D341Med (cell line): ENCODE measurements around the gene AQR.
"Not testable (repeated sequence)": the region's sequence is repeated elsewhere in the genome, so short reads cannot be mapped to it uniquely, and the experiment has no call there.

Source experiments
- DNase-seq: peaks from one replicate; pipeline ENCODE4 v3.0.0; 2012; ENCODE audit warnings: low spot score

AQR gene

GRCh38 chr15:34969340-34970097 is at the start of gene AQR:
Gene AQR, minus strand, starts transcription at chr15:34969742. Its CDS starts 129 bp downstream, at chr15:34969613.
- DNase-seq = peak; percentile 93

- DNase-seq = no peak
These were observed 44.7 kb upstream of the AQR start for GRCh38 chr15:35014241-35014640.

GRCh38 chr15:35013370-35013769 is 43.8 kb upstream of the AQR start:
- no peak for DNase-seq

- no peak for DNase-seq
These were observed 37.9 kb upstream of the AQR start for GRCh38 chr15:35007397-35007796.

- DNase-seq = no peak
These were observed 36.4 kb upstream of the AQR start for GRCh38 chr15:35005933-35006332.

GRCh38 chr15:35003928-35004327 is 34.4 kb upstream of the AQR start:
- DNase-seq = no peak

- DNase-seq = no peak
These were observed 31.0 kb upstream of the AQR start for GRCh38 chr15:35000511-35000910.

GRCh38 chr15:34999906-35000305 is 30.4 kb upstream of the AQR start:
- DNase-seq = no peak

- DNase-seq = no peak
These were observed 25.4 kb upstream of the AQR start for GRCh38 chr15:34994925-34995324.

- no peak for DNase-seq
These were observed 24.3 kb upstream of the AQR start for GRCh38 chr15:34993877-34994276.

- no peak for DNase-seq
These were observed 23.9 kb upstream of the AQR start for GRCh38 chr15:34993412-34993811.

- DNase-seq = peak; percentile 96
These were observed 18.7 kb upstream of the AQR start, which contains the start of gene ZNF770 for GRCh38 chr15:34988027-34988902. Gene ZNF770, minus strand, starts transcription at chr15:34988287. Its CDS starts 4,853 bp downstream, at chr15:34983434.

- no peak for DNase-seq
These were observed 18.1 kb upstream of the AQR start for GRCh38 chr15:34987609-34988026.

- DNase-seq = no peak
These were observed 17.4 kb upstream of the AQR start for GRCh38 chr15:34986771-34987480.

- no peak for DNase-seq
These were observed 16.8 kb upstream of the AQR start for GRCh38 chr15:34986326-34986725.

- DNase-seq = no peak
These were observed 15.5 kb upstream of the AQR start for GRCh38 chr15:34984889-34985630.

GRCh38 chr15:34976743-34977142 is 7.2 kb upstream of the AQR start:
- no peak for DNase-seq

- DNase-seq = no peak
These were observed 6.5 kb upstream of the AQR start for GRCh38 chr15:34976073-34976472.

- DNase-seq = no peak
These were observed 4.0 kb upstream of the AQR start for GRCh38 chr15:34973512-34973911.

- DNase-seq = not testable (repeated sequence)
These were observed 629 bp upstream of the AQR start for GRCh38 chr15:34970098-34970643.

GRCh38 chr15:34964277-34964676 is 5.3 kb downstream of the AQR start:
- no peak for DNase-seq
